Ovary (tissue), 9 donors: ENCODE measurements around the gene PRL. TPM values are rescaled to one million over a fixed set of nuclear protein-coding genes. Genes with fewer than 3 reads are reported as not detected.

ENCODE experiments used
- DNase-seq, 5 donors: peaks; one replicate each; pipeline ENCODE4 v3.0.0-alpha.2; 2019 to 2020
- H3K27ac ChIP-seq, 2 donors: fragments of 200-600 bp; one replicate each; pipeline versions ENCODE4 v1.5.1 to v1.8.0; 2019 to 2022
- H3K27me3 ChIP-seq: fragments of 200-600 bp; one replicate; pipeline ENCODE4 v1.8.0; 2022
- H3K36me3 ChIP-seq: fragments of 200-600 bp; sonication (generic); one replicate; pipeline ENCODE4 v1.5.1; 2019
- H3K4me1 ChIP-seq: one replicate; pipeline ENCODE4 v1.8.1; 2013; ENCODE audit warnings: mild to moderate bottlenecking, moderate library complexity; ENCODE audit not compliant: insufficient read depth
- H3K4me3 ChIP-seq: fragments of 200-600 bp; sonication (generic); one replicate; pipeline ENCODE4 v1.5.1; 2017
- H3K9me3 ChIP-seq, 2 donors: fragments of 200-600 bp in 1 of 2; sonication (generic) in 1 of 2; one replicate each; pipeline versions ENCODE4 v1.5.1 to v1.8.1; 2013 to 2019; ENCODE audit warnings: mild to moderate bottlenecking in 1 of 2, moderate library complexity in 1 of 2
- CTCF ChIP-seq, 3 donors: fragments of 450-650 bp in 2 of 3; fragments of 200-600 bp in 1 of 3; IDR thresholded peaks; one replicate each; pipeline versions ENCODE4 v1.5.1 to v1.8.0; 2016 to 2022; ENCODE audit warnings: antibody characterized with exemption in 3 of 3, mild to moderate bottlenecking in 1 of 3
- EP300 ChIP-seq: sonication (generic); formaldehyde crosslinking; IDR thresholded peaks from one replicate; pipeline ENCODE4 v1.6.1; 2017; ENCODE audit warnings: antibody characterized with exemption
- POLR2A ChIP-seq: fragments of 450-650 bp; IDR thresholded peaks from one replicate; pipeline ENCODE4 v1.6.1; 2017; ENCODE audit warnings: antibody characterized with exemption, mild to moderate bottlenecking, moderate library complexity
- WGBS, 3 donors: extraction: QIAGEN DNeasy Blood & Tissue Kit in 1 of 3; methylation state at CpG; one replicate each; pipeline versions ENCODE4 v1.1.5 to v1.1.7; 2013 to 2017; 5-methylcytosine and 5-hydroxymethylcytosine counted together
- intact Hi-C, 4 donors: fragments of 100-400 bp; cut with DNase I; formaldehyde crosslinking; loops; one replicate each; pipeline versions ENCODE4 v1.11.0 to v1.15.1; 2022 to 2023
- polyA plus RNA-seq, 2 donors: library from polyadenylated mRNA; stranded (reverse); fragments of 200-250 nt in 1 of 2; fragments of 350-450 nt in 1 of 2; fragmentation: Illumina TruSeq in 1 of 2; extraction: RNeasy Lipid Tissue Mini Kit (QIAGEN cat#74804) in 1 of 2; gene quantifications; one replicate each; pipeline ENCODE4 v1.2.3, GENCODE V29; 2013 to 2014
- total RNA-seq, 7 donors: library from RNA; depleted of rRNA in 2 of 7; stranded (reverse); fragments of >200 nt in 2 of 7; fragmentation: NEBNext Ultra II Directional in 3 of 7; extraction: Animal tissue kit (Norgen Biotek cat#: 25700) in 3 of 7; gene quantifications; one replicate each; pipeline versions ENCODE4 v1.1.0 to v1.2.4, GENCODE V29; 2016 to 2023
- donor health status: DM: no; HTN: no; CAD: no; lungs with moderate emphysema.
- donor health status: DM: no; HTN: no; CAD: no.
- donor health status: Bipolar disorder and iron deficiency.
- donor health status: DM: yes; HTN: yes; CAD: no.
- donor health status: DM: no; HTN: no; CAD: no.
- donor health status: DM: yes; HTN: yes; CAD: no.

The PRL gene
- total and polyA plus RNA-seq, 9 donors, result 0.08 to 0.58 (median 0.22) TPM; not detected in 6

DNA sequence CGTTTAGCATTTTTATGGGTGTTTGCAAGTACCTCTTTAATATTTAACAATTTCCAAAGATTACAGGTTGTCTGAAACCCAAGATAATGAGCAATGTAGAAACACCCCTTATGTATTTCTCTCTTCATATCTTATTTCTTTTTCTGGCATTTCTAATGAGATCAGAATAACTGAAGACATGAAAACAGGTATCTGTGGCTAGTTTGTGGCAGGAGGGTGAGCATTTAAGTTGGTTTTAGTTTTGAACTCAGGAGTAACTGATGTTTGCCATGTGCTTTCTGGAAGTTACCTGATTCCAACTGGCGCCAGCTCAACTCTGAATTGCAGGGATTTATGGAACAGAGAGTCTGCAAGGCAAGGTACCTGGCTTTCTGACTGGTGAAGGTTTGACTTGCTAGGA is 35.4 kb upstream of the PRL start:
- H3K4me3 ChIP-seq, result no peak overlapping the region
- 87 to 93% (median 90%) methylated on average over 2 of the region's 2 CpGs for WGBS, 3 donors
- no peaks in the 10 kb centered on the region for H3K27me3 ChIP-seq
- no peaks in the 10 kb centered on the region for H3K9me3 ChIP-seq
- TF ChIP-seq POLR2A (no peak), CTCF (IDR thresholded peaks at IDR 0.05) (no peak), EP300 (no peak)
- no peaks in the 10 kb centered on the region for H3K4me1 ChIP-seq
- no peak for DNase-seq
- intact Hi-C loops, result no loop called here
- H3K27ac ChIP-seq, result no peak overlapping the region
- H3K36me3 ChIP-seq, result no peaks in the 10 kb centered on the region

GRCh38 chr6:22330941-22331340 is 34.1 kb upstream of the PRL start:
- Histone ChIP-seq H3K4me1 (peaks cover 8% of the 10 kb centered on the region), H3K36me3 (no peaks in the 10 kb centered on the region), H3K9me3 (no peaks in the 10 kb centered on the region), H3K27ac (no peak overlapping the region), H3K27me3 (no peaks in the 10 kb centered on the region), H3K4me3 (no peak overlapping the region)
- WGBS, 3 donors, result 97 to 98% (median 98%) methylated on average over 4 of the region's 4 CpGs
- intact Hi-C loops, result no loop called here
- DNase-seq, result no peak
- TF ChIP-seq POLR2A, result no peak
- no peak for TF ChIP-seq EP300

GRCh38 chr6:22328474-22328873 is 31.6 kb upstream of the PRL start:
- Histone ChIP-seq H3K27me3 (no peaks in the 10 kb centered on the region), H3K4me3 (no peak overlapping the region), H3K9me3 (no peaks in the 10 kb centered on the region), H3K36me3 (no peaks in the 10 kb centered on the region), H3K27ac (no peak overlapping the region), H3K4me1 (peaks cover 11% of the 10 kb centered on the region)
- intact Hi-C loops, result no loop called here
- no peak for DNase-seq
- TF ChIP-seq POLR2A (no peak), CTCF (IDR thresholded peaks at IDR 0.05) (no peak), EP300 (no peak)
- 67 to 77% (median 74%) methylated on average over 5 of the region's 5 CpGs for WGBS, 3 donors

DNA sequence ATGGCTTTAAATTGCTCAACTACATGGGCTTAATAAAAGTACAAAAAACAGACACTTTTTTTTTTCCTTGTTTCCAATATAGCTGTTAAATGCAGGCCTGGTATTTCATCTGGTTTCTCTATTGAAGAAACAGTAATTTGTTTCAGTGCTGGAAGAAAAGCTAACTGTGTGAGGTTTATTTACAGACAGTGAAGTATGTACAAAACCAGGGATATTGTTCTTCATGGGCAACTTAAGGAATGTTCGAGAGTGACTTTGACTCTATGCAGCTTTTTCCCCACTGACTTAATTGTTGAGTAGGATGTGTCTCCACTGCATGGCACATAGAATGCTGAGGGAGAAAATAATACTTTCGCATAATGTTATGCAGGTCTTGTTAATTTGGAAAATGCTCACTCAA is 31.0 kb upstream of the PRL start:
- no peak for TF ChIP-seq POLR2A
- no peak for TF ChIP-seq CTCF (IDR thresholded peaks at IDR 0.05)
- TF ChIP-seq EP300, result no peak
- H3K9me3 ChIP-seq, result no peaks in the 10 kb centered on the region
- no peaks in the 10 kb centered on the region for H3K27me3 ChIP-seq
- peaks cover 11% of the 10 kb centered on the region for H3K4me1 ChIP-seq
- 86 to 88% (median 87%) methylated on average over 2 of the region's 2 CpGs for WGBS, 3 donors
- no peak overlapping the region for H3K27ac ChIP-seq
- no peak overlapping the region for H3K4me3 ChIP-seq
- no peak for DNase-seq
- no peaks in the 10 kb centered on the region for H3K36me3 ChIP-seq
- intact Hi-C loops, result no loop called here

DNA sequence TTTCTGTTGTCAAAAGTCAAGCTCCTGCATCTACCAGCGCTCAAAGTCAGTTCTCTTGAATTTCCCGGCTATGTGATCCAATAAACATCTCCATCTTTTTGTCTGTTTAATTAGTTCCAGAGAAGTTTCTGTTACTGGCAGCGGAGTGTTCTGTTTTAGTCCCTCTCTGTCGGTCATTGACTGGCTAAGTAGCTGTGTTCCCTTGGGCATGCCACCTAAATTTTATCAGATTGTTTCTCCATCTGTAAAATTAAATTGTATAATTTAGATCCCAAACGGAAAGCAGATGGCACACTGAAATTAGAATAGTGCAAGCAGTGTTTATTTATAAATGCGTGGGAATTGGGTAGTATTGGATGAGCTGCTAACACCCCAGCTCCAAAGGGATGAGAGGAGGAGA is 29.7 kb upstream of the PRL start:
- WGBS, 3 donors, result 83 to 88% (median 87%) methylated on average over 6 of the region's 6 CpGs
- no peaks in the 10 kb centered on the region for H3K36me3 ChIP-seq
- H3K9me3 ChIP-seq, result no peaks in the 10 kb centered on the region
- no peak overlapping the region for H3K27ac ChIP-seq
- no peaks in the 10 kb centered on the region for H3K27me3 ChIP-seq
- H3K4me3 ChIP-seq, result no peak overlapping the region
- H3K4me1 ChIP-seq, result peaks cover 16% of the 10 kb centered on the region
- DNase-seq, result no peak
- intact Hi-C loops, result no loop called here
- no peak for TF ChIP-seq POLR2A
- TF ChIP-seq EP300, result no peak
- TF ChIP-seq CTCF (IDR thresholded peaks at IDR 0.05), result no peak
